Activated CD8-positive, alpha-beta memory T cell treated with anti-CD3 and anti-CD28 coated beads for 24 hours (primary cell): Measurements from ENCODE around the gene SIK2.

Experiments
- DNase-seq: peaks from one replicate; pipeline ENCODE4 v3.0.0-alpha.2; 2020

Gene SIK2

DNA sequence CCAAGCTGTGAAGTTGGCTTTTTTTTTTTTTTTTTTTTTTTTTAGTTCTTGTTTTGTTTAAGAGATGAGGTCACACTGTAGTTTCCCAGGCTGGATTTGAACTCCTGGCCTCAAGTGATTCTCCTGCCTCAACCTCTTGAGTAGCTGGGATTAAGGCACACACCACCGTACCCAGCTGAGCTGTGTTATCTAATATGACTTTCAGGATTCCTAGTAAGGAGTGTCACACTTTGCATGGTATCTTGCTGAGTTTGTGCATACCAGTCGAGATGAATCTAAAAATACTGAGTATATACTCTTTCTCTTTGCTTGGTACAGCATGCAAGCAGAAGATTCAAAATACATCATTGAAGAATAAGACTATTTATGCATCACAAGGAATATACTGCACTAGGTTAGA lies 58.6 kb downstream of the SIK2 start:
- DNase-seq: no peak

DNA sequence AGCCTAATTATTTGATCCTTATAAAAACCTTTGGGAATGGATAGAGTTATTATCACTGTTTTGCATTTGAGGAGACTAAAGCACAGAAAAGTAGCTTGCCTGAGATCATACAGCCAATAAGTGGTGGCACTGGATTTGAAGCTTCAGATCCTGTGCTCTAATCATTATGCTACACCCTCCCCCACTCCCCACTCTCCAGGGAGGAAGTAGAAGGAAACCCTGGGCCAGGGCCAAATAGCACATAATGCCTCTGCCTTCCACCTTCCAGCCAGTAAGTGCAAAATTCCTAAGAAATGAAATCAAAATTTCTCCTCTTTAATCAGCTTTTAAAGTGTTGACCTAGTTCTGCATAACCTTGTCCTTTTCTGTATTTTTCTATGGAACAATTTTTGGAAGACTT lies 61.6 kb downstream of the SIK2 start:
- DNase-seq: no peak

DNA sequence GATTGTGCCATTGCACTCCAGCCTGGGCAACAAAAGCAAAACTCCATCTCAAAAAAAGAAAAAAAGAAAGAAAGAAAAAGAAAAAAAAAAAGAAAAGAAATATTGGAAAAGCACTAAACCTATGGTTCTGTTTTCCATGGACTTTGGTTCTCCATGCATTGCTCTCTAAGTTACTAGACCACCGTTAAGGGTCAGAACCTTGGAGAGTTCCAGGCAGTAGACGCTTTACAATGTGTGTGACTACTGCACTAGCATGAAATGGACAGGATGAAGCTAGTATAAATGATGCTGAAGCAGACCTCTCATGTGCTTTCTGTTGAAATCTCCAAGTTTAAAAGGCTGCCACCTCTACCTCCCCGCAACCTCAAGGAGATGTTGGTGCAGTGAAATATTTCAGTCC lies 63.5 kb downstream of the SIK2 start:
- DNase-seq: no peak

DNA sequence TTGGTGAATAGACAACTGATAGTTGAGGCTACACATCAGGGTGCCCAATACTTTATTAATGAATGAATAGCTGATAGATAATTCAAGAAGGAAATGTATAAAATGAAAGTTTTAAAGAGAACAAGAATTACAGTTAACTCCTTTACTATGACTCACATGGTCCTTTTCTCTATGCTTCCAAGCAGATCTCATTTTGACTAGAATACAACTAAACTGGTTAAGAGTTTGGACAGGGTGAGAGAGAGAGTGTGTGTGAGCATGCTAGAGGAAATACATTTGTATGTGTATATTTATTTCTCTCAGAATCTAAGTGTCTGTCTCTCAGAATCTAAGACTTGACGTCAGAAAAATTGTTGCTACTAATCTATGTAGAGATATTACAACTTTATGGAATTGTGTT lies 66.7 kb downstream of the SIK2 start:
- no peak for DNase-seq

DNA sequence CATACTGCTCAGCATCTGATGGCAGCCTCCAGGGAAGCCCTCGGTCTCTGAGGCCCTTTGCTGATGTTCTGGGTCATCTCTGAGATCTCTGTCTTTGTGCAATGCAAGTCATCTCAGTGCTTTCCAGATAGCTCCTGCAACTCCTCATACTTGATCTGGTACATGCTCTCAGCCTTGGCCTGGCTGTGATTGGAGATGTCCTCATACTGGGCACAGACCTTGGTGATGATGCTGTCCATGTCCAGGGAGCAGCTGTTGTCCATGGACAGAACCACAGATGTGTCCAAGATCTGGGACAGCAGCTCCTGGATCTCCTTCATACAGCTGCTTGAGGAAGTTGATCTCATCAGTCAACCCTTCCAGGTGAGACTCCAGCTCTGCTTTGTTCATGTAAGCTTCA lies 69.1 kb downstream of the SIK2 start:
- DNase-seq: no peak

DNA sequence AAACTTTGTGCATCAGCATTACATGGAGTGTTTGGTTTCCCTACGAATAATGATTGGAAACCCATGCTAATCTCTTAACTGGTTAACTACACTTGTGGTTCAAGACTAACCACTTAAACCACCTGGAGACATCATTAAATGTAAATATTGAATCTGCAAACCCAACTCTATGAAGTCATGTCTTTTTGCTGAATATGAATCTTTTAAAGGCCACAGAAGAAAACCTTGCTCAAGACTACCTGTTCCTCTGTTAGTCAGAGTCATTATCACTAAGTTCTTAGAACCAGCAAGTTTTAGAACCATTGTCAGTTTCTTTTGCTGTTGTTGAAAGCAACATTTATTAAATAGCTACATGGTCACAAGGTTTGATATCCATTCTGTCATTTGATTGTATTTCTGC lies 70.7 kb downstream of the SIK2 start:
- no peak for DNase-seq

DNA sequence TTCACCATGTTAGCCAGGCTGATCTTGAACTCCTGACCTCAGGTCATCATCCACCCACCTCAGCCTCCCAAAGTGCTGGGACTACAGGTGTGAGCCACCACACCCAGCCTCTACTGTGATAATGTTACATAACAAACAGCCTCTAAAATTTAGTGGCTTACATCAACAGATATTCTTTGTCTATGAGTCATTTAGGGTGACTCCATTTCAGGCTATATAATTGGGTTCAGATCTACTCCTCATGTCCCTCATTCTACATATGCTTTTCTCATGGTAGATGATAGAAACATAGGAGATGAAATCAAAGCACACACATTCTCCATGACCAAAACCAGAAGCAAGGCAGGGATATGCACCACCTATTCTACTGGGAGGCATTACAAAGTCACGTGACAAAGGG lies 72.7 kb downstream of the SIK2 start:
- no peak for DNase-seq

DNA sequence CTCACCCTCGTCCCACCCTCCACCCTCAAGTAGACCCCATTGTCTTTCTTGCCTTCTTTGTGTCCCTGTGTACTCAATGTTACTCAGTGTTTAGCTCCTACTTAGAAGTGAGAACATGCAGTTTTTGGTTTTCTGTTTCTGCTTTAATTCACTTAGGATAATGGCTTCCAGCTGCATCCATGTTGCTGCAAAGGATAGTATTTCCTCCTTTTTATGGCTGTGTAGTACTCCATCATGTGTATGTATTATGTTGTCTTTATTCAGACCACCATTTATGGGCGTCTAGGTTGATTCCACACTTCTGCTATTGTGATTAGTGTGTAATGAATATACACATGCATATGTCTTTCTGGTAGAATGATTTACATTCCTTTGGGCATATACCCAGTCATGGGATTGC lies 73.6 kb downstream of the SIK2 start:
- DNase-seq: no peak

DNA sequence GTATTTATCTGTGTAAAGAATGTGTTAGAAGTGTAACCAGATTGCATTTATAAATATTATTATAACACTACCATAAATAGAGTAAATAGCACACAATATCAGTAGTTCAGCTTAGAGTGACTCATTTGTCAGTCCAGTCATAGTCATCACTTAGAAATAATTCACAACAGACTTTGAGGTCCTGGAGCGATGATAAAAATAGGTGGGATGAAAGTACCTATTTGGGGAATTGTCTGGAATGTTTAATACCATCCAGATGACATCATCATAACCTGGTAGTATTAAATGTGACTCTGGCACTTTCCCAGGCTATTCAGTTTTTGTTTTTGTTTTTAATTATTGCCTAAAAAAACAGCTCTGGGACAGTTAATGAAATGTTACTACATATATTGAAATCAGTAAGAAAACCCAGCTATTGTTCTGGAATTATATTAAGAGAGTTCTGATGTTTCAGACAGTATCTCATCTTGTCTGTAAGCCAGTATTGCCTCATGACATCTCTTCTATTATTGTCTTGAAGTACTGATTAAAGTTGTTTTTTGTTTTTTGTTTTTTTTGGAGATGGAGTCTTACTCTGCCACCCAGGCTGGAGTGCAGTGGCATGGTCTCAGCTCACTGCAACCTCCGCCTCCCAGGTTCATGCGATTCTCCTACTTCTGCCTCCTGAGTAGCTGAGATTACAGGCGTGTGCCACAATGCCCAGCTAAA lies 74.8 kb downstream of the SIK2 start:
- DNase-seq: no peak

DNA sequence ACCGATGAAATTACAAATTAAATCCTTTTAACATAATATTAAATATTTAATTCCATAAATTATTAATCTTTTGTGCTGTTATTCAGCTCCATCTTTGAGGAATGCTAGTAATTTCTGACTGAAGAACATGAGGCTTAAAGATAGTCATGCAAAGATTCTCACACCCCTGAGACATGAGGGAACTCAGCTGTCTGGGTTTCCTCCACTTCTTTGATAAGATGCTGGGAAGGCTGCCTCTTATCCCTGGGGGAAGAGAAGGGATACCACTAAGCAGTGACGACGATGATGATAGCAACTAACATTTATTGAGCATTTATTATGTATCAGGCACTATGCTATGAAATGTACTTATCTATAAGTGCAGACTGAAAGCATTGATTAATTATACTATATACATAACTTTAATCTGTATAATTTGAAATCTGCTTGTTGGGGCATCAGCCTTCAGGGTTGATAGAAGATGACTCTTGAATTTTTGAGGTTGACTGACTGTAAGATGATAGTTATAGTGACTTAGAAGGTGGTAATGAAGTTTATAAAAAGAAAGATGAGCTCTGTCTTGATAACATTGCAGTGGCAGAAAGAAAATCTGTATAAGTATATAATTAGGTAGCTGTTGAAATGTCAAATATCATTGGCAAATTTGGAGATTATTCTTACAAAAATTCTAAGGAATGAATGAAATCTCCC lies 78.4 kb downstream of the SIK2 start:
- no peak for DNase-seq

DNA sequence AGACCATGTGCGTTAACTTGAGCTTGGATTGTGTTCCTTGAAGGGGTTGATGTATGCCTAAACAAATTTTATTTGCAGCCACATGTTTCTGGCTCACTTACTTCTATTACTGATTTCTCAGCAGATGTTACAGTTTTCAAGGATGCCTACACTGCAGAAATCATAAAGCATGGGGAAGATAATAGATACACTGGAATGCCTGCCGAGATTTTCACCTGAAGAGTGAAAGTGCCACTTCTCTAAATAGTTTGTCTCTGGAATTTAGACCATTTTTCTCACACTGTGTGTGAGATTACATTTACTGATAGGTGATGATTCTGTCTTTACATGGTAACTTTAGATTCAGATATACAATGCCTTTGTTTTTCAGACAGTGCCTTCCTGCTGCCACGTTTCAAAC lies 81.6 kb downstream of the SIK2 start:
- DNase-seq: no peak

DNA sequence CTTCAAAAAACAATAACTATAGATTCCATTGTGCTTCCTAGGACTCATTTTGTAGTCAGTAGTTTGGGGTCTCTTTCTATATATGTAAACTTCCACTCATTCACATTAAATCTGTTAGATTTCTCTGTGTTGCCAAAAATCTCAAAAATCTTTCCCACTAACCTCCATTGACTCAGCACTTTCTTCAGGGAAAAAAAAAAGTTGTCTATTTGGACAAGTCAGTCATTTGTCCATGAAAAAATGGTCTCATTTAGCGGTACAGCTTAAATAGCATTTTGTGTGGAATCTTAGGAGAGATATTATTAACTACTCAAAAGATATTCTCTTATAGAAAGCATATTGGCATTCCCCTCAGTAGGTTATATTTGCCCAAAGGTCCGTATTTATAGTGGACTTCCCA lies 82.0 kb downstream of the SIK2 start:
- no peak for DNase-seq

DNA sequence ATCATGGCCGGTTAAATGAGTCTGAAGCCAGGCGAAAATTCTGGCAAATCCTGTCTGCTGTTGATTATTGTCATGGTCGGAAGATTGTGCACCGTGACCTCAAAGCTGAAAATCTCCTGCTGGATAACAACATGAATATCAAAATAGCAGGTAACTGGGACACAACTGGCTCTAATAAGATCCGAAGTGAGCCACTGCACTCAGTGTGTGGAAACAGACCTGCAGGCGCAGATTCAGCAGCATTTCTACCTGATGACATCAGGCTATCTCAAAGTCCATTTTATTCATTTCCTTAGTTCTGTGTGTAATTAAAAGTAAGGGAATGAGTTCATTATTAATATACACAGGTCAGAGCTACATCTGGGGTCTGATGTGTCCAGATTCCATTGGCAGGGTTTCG lies 85.8 kb downstream of the SIK2 start:
- no peak for DNase-seq

DNA sequence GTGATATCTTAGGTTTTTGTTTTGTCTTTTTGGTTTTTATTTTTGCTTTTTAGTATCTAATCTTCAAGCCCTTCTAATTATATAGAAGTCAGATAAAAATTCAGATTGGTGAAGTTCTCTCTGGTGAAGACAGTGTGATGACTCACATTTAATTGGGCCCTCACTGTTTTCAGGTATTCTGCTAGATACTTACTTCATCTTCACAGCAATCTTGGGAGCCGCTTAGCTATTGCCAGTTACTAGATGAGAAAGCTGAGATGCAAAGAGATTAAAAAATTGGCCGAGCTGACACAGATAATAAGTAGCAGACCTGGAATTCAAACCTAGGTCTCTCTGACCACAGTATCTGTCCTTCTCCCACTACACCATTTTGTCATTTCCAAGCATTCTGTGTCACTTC lies 88.9 kb downstream of the SIK2 start:
- no peak for DNase-seq

DNA sequence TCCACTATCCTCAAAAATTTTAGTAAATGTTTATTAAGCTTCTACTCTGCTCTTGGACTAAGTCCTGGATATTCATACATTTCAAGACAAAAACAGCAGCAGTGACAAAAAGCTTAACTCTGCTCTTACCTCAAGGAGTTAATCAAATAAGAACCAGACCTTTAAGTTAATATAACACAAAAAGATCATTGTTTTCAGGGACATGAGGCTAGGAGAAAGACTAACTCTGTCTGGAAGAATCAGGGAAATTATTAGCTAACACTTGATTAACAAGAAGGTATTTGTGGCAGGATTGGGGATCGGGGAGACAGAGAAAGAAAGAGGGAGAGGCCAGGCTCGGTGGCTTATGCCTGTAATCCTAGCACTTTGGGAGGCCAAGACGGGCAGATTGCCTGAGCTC lies 89.5 kb downstream of the SIK2 start:
- DNase-seq: no peak

DNA sequence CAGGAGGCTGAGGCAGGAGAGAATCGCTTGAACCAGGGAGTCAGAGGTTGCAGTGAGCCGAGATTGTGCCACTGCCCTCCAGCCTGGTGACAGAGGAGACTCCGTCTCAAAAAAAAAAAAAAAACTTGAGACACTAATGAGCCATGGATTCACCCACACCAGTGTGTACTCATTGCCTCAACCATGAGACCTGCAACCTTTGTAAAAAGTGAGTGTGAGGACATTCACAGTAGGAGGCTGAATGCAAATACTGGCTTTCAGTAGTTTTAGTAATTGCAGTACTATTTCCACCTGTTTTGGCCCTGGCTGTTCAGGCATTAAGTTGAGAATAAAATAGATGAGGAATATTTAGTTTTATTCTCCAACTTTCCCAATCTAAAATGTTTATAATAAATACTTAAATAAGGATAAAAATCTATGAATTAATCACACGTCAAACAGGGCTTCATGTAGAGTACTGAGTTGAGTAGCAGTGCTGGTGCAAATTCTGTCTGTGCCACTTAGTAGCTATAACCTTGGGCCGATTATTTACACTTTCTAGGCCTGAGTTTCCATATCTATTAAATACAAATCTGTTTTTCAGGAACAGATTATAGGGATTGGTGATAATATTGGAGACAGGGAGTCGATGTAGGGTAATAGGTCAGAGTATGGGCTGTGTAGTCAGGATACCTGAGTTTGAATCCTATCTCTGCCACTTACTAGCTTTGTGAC lies 91.1 kb downstream of the SIK2 start:
- DNase-seq: no peak

DNA sequence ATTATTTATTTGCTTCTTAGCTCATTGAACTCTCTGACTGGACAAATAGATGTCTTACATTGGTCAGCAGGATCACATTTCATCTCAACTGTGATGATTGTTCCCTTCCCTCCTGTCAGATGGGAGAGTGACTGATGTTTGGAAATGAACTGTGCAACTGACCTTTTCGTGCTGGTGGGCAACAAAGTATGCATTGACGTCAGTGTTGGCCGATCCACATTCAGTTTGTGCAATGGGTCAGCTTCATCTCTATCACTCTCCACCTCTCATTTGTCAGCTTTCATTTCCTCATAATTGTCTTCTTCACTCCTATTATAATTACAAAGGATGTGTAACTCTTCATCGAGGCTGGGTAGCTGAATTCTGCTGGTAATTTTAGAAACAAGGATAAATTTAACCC lies 92.6 kb downstream of the SIK2 start:
- no peak for DNase-seq

DNA sequence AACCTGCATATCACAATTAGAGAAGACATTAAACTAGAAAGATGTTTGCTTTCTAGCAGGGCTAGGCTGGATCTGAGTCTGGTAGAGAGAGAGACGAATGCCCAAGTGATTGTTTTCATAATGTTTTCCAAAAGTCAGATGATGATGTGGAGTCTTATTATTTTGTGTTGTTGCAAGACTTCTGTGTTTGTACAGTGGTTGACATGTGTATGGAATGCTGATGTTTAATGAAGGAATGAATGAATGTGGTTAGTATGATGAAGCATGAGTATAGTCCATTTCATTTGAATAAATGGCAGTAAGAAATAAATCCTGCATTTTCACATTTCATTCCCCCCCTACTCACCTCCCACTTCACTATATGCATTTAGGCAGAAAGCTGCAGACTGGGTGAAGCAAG lies 94.3 kb downstream of the SIK2 start:
- DNase-seq: no peak

DNA sequence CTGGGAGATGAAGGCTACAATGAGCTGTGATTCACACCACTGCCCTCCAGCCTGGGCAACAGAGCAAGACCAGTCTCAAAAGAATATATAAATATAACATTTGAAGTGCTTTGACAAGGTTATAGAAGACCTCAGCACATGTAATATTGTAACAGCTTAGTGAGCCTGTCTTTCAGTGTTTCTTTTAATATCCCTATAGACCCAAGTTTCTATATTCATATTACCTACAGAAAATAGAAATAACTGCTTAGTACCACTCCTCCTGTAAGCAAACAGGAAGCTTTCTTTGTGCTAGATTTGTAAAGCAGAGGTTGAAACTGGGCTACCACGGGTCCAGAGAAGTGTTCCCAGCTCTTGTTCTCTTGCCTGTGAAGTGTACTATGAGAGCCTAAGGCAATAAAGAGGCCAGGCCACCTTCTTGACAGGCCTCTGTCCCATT lies 95.7 kb downstream of the SIK2 start:
- DNase-seq: no peak

DNA sequence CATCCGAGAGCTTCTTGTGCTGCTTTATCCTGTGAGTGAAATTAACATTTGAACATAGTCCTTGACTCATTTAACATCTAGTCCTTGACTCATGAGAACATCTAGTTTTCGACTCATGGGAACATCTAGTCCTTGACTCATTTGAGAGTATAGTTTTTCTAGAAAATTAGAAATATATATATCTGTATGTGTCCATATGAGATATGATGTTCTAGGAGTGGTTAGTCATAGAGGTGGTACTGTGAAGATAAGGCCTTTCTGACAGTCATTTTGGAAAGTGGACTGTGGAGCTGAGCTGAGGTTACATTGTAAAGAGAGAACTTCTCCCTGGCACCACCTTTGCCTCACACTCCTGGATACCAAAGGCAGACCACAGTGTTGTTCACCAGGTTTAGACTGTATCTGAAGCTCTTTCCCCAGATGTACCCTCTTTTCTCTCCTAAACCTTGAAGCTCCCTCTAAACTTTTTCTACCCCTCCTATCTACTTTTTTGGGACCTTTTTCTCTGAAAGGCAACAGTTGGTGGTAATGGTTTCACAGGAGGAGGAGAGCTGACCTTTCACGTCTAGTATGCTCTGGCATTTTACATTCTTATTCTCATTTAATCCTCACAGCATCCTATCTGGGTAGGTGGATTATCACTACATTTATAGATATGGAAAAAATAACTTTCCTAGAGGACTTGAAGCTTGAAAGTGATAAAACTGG lies 96.8 kb downstream of the SIK2 start:
- DNase-seq: no peak

DNA sequence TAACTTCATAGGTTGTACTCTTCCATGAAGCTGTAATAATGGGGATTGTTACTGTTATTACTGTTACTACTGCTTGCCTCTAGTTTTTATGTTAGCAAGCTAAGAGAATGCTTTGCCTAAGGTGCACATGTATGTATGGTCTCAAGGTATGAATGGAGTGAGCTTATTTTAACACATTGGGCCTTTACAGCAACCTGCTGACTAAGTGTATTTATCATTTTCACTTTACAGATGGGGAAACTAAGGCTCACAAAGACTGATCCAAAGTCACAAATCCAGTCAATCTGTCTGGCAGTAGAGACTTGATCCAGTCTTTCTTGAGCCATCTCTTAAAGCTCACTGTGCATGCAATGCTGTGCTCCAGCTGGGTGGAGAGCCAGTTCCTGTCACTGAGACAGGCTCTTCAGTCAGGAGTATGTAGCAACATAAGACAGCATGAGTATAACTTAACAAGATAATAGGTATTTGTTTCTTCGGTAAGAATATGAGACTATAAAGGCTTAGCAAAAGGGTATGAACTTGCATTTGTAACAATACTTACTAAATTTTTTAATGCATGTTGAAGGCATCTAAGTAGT lies 97.4 kb downstream of the SIK2 start:
- DNase-seq: no peak

DNA sequence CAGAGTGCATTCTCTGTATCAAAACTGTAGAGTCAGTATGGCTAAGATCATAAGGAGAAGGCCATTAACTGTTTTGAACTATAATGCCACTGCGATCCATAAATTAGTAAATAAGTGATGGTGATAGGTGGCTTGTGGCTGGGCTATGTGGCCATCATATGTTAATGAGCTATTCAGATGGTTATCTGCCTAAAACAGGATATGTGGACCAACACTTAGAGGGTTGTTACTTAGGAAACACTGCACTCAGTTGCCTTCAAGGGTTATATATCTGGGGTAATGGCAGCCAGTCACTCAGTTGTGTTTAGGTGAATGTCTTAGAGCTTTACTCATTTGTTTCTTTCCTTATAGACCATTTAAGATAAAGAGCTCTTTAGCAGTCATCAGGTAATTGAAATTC lies 97.9 kb downstream of the SIK2 start:
- no peak for DNase-seq

DNA sequence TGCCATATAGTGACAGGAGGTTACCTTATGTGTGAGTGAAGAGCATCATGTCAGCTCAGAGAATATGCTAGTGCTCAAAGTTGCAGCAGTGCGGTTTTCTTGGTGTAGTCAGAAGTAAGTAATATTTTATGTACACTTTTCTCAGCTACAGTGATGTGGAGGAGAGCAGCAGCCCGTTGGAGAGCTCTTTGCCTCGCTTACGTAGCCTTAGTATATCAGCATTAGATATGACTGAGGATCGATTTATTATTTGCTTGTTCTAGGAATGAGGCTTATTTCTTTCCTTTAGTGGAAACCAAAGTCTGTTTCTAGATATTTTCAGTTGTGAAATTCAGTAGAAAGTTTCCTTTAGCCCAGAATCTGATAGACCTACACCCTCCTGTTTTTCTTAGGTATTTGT lies 100.4 kb downstream of the SIK2 start:
- DNase-seq: no peak
